HUES48 (cell line): ENCODE data around the gene RMND1.
"Not testable (repeated sequence)": the region's sequence is repeated elsewhere in the genome, so short reads cannot be mapped to it uniquely, and the experiment has no call there.

Experiments
- H3K27ac ChIP-seq: one replicate; pipeline ENCODE4 v1.7.0; 2013; ENCODE audit warnings: low read depth, low read length, inconsistent platforms
- H3K27me3 ChIP-seq: 2 replicates; pipeline ENCODE4 v1.6.1; 2013; ENCODE audit warnings: mild to moderate bottlenecking, low read length; ENCODE audit not compliant: control insufficient read depth, insufficient read depth
- H3K36me3 ChIP-seq: 2 replicates; pipeline ENCODE4 v1.6.1; 2013; ENCODE audit warnings: low read length; ENCODE audit not compliant: control insufficient read depth, insufficient read depth
- H3K4me1 ChIP-seq: 2 replicates; pipeline ENCODE4 v1.6.1; 2013; ENCODE audit warnings: mild to moderate bottlenecking, low read length; ENCODE audit not compliant: control insufficient read depth, insufficient read depth
- H3K4me3 ChIP-seq: 2 replicates; pipeline ENCODE4 v1.5.1; 2013; ENCODE audit warnings: mild to moderate bottlenecking, low read depth, low read length
- H3K9ac ChIP-seq: 2 replicates; pipeline ENCODE4 v1.6.1; 2013; ENCODE audit warnings: mild to moderate bottlenecking, low read depth, low read length, moderate library complexity
- H3K9me3 ChIP-seq: 2 replicates; pipeline ENCODE4 v1.6.1; 2013; ENCODE audit warnings: low read length; ENCODE audit not compliant: control insufficient read depth, insufficient read depth

RMND1 gene

DNA sequence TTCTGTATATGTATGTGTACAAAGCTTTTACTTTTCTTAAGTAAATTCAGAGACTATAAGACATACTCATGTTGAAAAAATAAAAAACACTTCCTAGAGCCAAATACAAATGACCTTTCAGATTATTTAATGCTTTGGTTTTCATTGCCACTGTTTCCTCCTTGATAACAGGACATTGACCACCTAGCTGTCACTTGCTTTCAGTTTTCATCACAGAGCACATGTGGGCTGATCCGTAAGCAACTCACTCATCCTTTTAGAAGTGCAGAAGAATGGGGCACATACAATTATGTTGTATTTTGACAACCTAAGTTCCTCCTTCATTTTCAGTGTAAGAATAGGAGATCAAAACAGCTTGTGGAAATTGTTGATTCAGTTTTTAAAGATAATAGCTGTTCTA lies 66.7 kb downstream of the RMND1 start:
- H3K27me3 ChIP-seq: no peaks in the 10 kb centered on the region
- H3K36me3 ChIP-seq: peaks cover 10% of the 10 kb centered on the region
- H3K27ac ChIP-seq: no peak overlapping the region
- peaks cover 5% of the 10 kb centered on the region for H3K4me1 ChIP-seq
- H3K9me3 ChIP-seq: no peaks in the 10 kb centered on the region
- H3K4me3 ChIP-seq: no peak overlapping the region
- H3K9ac ChIP-seq: no peak overlapping the region

DNA sequence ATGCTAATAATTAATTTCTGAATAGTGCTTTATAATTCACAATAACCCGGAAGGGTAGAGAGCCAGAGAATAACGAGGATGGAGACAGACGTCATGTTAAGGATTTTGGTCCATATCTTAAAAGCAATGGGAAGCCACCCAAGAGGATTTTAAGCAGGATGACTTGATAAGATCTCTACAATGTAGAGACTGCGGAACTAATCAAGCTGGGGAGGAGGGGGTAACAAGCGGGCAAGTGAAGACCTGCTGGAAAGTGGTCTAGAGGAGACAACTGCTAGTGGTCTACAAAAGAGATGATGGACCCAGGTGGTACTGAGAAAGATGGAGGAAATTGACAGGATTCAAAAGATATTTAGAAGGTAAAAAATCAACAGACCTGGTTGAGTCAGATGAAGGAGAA lies 67.8 kb downstream of the RMND1 start:
- H3K27ac ChIP-seq: no peak overlapping the region
- H3K4me1 ChIP-seq: peaks cover 6% of the 10 kb centered on the region
- H3K36me3 ChIP-seq: peaks cover 10% of the 10 kb centered on the region
- no peak overlapping the region for H3K4me3 ChIP-seq
- H3K9me3 ChIP-seq: no peaks in the 10 kb centered on the region
- H3K27me3 ChIP-seq: no peaks in the 10 kb centered on the region
- H3K9ac ChIP-seq: no peak overlapping the region

DNA sequence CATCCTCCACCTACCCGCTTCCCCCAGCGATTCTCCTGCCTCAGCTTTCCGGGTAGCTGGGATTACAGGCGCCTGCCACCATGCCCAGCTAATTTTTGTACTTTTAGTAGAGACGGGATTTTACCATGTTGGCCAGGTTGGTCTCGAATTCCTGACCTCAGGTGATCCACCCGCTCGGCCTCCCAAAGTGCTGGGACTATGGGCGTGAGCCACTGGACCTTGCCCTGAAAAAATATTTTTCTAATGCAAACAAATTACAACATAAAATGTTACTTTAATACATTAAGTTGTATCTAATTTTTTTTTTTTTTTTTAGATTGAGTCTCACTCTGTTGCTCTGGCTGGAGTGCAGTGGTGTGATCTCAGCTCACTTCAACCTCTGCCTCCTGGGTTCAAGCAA lies 69.3 kb downstream of the RMND1 start:
- H3K4me3 ChIP-seq, H3K9ac ChIP-seq, H3K27me3 ChIP-seq, H3K9me3 ChIP-seq, H3K4me1 ChIP-seq, H3K36me3 ChIP-seq, H3K27ac ChIP-seq: not testable (repeated sequence)

DNA sequence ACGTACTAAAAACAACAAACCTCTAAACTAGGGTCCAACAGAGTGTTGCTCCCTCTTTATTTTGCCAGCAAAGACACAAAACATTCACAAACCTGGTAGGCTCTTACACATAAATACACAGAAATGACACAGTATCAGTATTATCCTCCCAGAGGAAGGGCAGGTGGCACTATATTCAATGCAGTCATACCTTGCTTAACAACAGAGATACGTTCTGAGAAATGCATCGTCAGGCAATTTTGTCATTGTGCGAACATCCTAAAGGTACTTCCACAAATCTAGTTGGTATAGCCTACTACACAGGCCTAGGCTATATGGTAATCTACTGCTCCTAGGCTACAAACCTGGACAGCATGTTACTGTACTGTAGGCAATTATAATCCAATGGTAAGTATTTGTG lies 70.2 kb downstream of the RMND1 start:
- H3K4me3 ChIP-seq: no peak overlapping the region
- peaks cover 6% of the 10 kb centered on the region for H3K4me1 ChIP-seq
- H3K27ac ChIP-seq: no peak overlapping the region
- H3K27me3 ChIP-seq: no peaks in the 10 kb centered on the region
- H3K9me3 ChIP-seq: no peaks in the 10 kb centered on the region
- H3K36me3 ChIP-seq: peaks cover 3% of the 10 kb centered on the region; the same call in 1 of the 2 replicates
- H3K9ac ChIP-seq: no peak overlapping the region

DNA sequence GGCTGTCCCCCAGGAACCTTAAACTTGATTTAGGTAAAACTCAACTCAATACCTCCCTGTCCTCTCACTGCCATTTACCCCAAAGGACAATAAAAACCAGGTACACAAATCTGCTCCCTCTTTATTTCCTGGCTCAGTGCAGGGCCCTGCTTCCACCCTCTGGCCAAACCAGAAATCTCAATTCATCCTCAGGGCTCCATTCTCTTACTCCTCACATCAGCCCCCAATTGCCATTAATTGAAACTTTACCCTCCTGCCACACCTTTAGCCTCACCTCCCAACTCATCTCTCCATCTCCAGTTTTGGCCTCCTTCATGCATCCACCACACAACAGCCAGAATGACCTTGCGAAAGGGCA lies 71.1 kb downstream of the RMND1 start:
- Histone ChIP-seq H3K27ac (no peak overlapping the region), H3K9ac (no peak overlapping the region), H3K4me1 (peaks cover 6% of the 10 kb centered on the region)

DNA sequence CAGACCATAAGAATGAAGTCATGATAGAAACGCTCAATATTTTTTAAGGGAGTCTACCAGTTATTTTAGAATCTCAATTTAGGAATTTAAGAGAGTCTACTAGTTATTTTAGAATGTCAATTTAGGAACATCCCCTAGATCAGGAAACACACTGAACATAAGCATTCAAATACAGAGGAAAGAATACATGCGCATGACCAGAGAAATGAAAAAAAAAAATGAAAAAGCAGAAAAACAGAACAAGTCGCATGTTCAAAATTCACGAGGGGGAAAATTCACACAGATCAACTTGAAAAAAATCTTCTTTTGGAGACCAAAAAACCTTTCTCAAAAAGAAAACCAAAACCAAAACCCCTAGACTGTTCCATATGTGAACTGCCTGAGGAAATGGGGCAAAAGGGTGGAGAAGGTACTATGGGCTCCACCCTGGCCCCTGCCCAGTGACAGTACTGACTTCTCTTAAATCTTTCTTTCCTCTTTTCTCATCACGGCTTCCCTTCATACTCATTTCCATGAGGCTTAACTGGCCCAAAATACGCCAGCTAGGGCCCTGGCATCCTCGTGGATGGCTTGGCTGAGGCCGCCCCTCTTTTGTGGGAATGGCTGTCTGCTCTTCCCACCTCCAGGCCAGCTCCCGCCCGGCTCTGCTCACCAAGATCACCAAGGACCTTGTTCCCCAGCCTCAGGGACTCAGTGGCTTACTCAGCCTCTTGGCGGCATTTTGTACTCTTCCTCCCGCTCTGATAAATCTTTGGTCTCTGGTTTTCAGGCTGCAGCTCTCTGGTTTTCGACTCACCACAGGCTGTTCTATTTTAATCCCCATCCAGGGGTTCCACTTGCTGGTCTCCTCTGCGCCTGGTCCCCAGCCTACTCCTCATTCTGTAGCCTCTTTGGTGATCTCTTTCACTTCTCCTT lies 71.7 kb downstream of the RMND1 start:
- no peak overlapping the region for H3K4me3 ChIP-seq
- H3K27me3 ChIP-seq: no peaks in the 10 kb centered on the region
- H3K9me3 ChIP-seq: no peaks in the 10 kb centered on the region
- no peak overlapping the region for H3K27ac ChIP-seq
- H3K9ac ChIP-seq: no peak overlapping the region
- peaks cover 3% of the 10 kb centered on the region; the same call in 1 of the 2 replicates for H3K36me3 ChIP-seq
- H3K4me1 ChIP-seq: peaks cover 8% of the 10 kb centered on the region

More for the DNA sequence above, 71.1 kb downstream of the RMND1 start:
- Histone ChIP-seq H3K9me3 (no peaks in the 10 kb centered on the region), H3K4me3 (no peak overlapping the region), H3K36me3 (peaks cover 3% of the 10 kb centered on the region; the same call in 1 of the 2 replicates), H3K27me3 (no peaks in the 10 kb centered on the region)

DNA sequence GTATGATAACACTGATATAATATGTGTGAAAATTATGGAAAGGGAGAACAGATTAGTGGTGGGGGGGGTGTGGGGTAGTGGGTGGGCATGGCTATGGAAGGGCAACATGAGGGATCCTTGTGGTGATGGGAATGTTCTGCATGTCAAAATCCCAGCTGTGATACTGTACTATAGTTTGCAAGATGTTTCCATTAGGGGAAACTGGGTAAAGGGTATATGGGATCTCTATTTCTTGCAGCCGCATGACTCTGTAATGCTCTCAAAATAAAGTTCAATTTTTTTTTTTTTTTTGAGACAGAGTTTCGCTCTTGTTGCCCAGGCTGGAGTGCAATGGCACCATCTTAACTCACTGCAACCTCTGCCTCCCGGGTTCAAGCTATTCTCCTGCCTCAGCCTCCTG lies 74.8 kb downstream of the RMND1 start:
- H3K36me3 ChIP-seq: peaks cover 4% of the 10 kb centered on the region; the same call in 1 of the 2 replicates
- no peaks in the 10 kb centered on the region for H3K9me3 ChIP-seq
- H3K27ac ChIP-seq: no peak overlapping the region
- H3K9ac ChIP-seq: no peak overlapping the region
- H3K27me3 ChIP-seq: no peaks in the 10 kb centered on the region
- H3K4me3 ChIP-seq: no peak overlapping the region
- H3K4me1 ChIP-seq: peaks cover 23% of the 10 kb centered on the region

DNA sequence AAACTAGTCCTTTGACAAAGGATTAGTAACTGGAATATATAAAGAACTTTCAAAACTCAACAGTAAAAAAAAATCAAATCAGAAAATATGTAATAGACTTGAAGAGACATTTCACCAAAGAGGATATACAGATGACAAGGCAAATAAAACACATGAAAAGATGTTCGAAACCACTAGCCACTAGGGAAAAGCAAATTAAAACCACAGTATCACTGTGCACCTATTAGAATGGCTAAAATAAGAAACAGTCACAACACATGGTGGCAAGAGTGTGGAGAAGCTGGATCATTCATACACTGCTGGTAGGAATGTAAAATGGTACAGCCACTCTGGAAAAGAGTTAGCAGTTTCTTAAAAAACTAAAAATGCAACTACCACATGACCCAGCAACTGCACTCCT lies 75.5 kb downstream of the RMND1 start:
- H3K9me3 ChIP-seq: no peaks in the 10 kb centered on the region

DNA sequence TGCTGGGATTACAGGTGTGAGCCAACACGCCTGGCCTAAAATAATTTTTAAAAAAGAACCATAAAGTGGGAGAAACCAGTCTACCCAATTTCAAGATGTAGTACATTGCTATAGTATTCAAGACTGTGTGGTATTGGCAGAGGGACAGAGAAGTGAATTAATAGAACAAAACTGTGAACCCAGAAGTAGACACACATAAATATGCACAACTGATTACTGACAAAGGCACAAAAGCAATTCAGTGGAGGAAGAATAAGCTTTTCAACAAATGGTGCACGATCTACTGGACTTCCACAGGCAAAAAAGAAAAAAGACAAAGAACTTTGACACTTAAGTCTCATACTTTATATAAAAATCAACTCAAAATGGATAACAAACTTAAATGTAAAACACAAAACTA lies 76.1 kb downstream of the RMND1 start:
- H3K9ac ChIP-seq: no peak overlapping the region
- no peaks in the 10 kb centered on the region for H3K9me3 ChIP-seq
- no peak overlapping the region for H3K4me3 ChIP-seq
- H3K4me1 ChIP-seq: peaks cover 24% of the 10 kb centered on the region
- peaks cover 17% of the 10 kb centered on the region for H3K36me3 ChIP-seq
- H3K27me3 ChIP-seq: no peaks in the 10 kb centered on the region
- H3K27ac ChIP-seq: no peak overlapping the region

More for the DNA sequence above, 75.5 kb downstream of the RMND1 start:
- Histone ChIP-seq H3K27ac (no peak overlapping the region), H3K4me3 (no peak overlapping the region), H3K4me1 (peaks cover 24% of the 10 kb centered on the region), H3K9ac (no peak overlapping the region), H3K27me3 (no peaks in the 10 kb centered on the region), H3K36me3 (peaks cover 11% of the 10 kb centered on the region)

DNA sequence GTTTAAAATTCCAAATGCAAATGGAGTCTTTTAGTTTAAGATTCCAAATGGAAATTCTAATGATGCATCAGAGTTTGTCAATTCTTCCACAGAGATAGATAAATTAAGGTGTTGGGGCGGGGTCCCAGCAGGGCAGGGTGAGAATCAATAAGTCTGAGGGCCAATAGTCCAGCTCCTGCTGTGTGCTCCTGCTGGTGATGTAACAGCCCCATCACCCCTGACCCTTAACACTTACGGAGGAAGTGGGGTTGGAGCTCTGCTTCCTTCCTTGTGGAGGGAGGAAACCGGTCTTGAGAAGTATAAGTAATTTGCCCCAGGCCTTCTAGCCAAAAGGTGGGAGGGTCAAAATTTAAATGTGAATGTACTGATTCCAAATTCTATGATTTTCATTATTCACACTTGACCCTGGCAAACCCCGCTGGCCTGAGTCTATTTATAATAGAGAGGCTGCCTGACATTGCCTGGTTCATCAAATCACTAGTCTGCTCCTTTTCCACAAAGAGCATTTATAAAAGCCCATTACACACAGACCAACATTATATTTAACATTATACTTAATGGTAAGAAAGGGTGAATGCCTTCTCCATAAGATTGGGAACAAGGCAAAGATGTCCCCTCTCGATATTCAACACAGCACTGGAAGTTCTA lies 77.8 kb downstream of the RMND1 start:
- Histone ChIP-seq H3K27ac (peak overlapping the region; percentile 42), H3K36me3 (peaks cover 20% of the 10 kb centered on the region), H3K9ac (no peak overlapping the region), H3K9me3 (no peaks in the 10 kb centered on the region), H3K4me3 (no peak overlapping the region), H3K27me3 (no peaks in the 10 kb centered on the region), H3K4me1 (peaks cover 19% of the 10 kb centered on the region)

DNA sequence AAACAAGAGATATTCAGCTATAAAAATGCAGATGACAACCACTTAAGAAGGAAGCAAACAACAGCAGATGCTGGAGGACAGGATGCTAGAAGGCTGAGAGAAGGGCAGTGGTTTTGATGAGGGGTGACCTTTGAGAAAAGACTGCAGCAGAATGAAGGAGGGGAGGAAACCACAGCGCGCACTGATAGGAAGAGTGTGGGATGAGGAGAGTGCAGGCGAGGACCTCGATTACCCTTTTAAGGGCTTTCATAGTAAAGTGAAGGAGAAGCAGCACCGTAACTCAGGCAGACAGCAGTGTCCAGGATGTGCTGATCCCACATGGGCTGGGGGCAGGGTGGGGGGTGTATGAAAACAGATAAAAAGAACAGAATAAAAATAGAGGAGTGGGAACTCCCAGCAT lies 79.8 kb downstream of the RMND1 start:
- Histone ChIP-seq H3K4me1 (peaks cover 19% of the 10 kb centered on the region), H3K27ac (no peak overlapping the region), H3K27me3 (no peaks in the 10 kb centered on the region), H3K36me3 (peaks cover 26% of the 10 kb centered on the region), H3K9me3 (no peaks in the 10 kb centered on the region), H3K4me3 (no peak overlapping the region), H3K9ac (no peak overlapping the region)
